ENCODE results near the gene ZNF497. TPM values are rescaled to one million over a fixed set of nuclear protein-coding genes. Genes with fewer than 3 reads are reported as not detected.

ZNF497 gene
- total and polyA plus RNA-seq, 10 of the 15 experiments (the other 5 are each of a cell fraction or from before 2014, with no cell fraction given), result 0.09 to 0.82 (median 0.28) TPM

DNA sequence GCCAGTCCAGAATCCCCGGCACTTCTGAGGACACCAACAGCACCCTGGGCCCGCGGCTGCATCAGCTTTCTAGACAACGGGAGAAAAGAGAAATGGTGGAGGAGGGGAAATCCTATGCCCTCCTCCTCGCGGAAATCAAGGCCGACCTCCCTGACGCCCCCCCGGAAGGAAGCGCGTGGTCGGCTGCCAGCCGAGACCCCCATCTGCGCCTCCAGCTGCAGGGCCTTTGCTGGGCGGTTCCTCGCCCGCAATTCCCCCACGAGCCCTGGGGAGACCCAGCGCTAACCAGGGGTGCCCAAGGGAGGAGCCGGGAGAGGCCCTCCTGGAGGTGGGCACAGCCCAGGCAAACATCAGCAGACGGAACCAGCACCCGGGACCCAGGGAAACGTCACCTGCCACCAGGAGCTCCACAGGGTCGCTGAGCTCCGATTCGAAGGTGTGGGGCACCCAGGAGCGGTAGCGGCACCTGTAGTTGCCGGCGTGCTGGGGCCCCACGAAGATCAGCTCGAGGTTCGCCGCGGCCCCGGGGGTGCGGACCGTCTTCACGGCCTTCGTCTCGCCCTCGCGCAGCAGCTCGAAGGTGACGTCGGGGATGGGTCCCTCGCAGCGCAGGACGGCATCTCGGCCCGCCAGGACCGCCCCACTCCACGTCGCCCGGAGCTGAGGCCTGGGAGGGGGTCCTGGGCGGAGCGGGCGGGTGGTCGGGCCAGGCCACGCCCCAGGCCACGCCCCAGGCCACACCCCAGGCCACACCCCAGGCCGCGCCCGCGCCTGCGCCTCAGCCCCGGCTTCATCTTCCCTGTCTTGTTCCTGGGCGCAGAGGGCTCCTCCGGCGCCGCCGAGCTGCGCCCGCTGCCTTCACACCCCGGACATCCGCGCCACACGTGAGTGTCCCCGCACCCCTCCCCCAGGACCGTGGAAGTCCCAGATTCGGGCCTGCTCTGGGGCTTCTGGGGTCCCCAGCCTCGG, 15.3 kb downstream of the ZNF497 start (continued):
- TF ChIP-seq TBL1XR1 (IDR thresholded peaks at IDR 0.05; ENCODE audit: low read depth, low read length) (no peak), NRF1 (conservative IDR thresholded peaks at IDR 0.05; ENCODE audit: low read depth, low read length) (peak; percentile 67), STAT1 (conservative IDR thresholded peaks at IDR 0.05) (no peak), TCF12 (IDR thresholded peaks at IDR 0.05; ENCODE audit: low read depth, low read length) (0 out of 2 replicates have a peak, but pooled peaks have one; percentile 4), PAX5 (IDR thresholded peaks at IDR 0.05; ENCODE audit: borderline replicate concordance, low read depth, low read length) (no peak), SUPT20H (IDR thresholded peaks at IDR 0.05; ENCODE audit: borderline replicate concordance, control insufficient read depth, low read depth, low read length) (no peak), POLR2A (IDR thresholded peaks at IDR 0.05; ENCODE audit: low read depth, low read length) (peak; percentile 76)
- TF ChIP-seq, protein P1, sequence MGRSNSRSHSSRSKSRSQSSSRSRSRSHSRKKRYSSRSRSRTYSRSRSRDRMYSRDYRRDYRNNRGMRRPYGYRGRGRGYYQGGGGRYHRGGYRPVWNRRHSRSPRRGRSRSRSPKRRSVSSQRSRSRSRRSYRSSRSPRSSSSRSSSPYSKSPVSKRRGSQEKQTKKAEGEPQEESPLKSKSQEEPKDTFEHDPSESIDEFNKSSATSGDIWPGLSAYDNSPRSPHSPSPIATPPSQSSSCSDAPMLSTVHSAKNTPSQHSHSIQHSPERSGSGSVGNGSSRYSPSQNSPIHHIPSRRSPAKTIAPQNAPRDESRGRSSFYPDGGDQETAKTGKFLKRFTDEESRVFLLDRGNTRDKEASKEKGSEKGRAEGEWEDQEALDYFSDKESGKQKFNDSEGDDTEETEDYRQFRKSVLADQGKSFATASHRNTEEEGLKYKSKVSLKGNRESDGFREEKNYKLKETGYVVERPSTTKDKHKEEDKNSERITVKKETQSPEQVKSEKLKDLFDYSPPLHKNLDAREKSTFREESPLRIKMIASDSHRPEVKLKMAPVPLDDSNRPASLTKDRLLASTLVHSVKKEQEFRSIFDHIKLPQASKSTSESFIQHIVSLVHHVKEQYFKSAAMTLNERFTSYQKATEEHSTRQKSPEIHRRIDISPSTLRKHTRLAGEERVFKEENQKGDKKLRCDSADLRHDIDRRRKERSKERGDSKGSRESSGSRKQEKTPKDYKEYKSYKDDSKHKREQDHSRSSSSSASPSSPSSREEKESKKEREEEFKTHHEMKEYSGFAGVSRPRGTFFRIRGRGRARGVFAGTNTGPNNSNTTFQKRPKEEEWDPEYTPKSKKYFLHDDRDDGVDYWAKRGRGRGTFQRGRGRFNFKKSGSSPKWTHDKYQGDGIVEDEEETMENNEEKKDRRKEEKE (IDR thresholded peaks at IDR 0.05), result no peak
- TF ChIP-seq, protein P2, sequence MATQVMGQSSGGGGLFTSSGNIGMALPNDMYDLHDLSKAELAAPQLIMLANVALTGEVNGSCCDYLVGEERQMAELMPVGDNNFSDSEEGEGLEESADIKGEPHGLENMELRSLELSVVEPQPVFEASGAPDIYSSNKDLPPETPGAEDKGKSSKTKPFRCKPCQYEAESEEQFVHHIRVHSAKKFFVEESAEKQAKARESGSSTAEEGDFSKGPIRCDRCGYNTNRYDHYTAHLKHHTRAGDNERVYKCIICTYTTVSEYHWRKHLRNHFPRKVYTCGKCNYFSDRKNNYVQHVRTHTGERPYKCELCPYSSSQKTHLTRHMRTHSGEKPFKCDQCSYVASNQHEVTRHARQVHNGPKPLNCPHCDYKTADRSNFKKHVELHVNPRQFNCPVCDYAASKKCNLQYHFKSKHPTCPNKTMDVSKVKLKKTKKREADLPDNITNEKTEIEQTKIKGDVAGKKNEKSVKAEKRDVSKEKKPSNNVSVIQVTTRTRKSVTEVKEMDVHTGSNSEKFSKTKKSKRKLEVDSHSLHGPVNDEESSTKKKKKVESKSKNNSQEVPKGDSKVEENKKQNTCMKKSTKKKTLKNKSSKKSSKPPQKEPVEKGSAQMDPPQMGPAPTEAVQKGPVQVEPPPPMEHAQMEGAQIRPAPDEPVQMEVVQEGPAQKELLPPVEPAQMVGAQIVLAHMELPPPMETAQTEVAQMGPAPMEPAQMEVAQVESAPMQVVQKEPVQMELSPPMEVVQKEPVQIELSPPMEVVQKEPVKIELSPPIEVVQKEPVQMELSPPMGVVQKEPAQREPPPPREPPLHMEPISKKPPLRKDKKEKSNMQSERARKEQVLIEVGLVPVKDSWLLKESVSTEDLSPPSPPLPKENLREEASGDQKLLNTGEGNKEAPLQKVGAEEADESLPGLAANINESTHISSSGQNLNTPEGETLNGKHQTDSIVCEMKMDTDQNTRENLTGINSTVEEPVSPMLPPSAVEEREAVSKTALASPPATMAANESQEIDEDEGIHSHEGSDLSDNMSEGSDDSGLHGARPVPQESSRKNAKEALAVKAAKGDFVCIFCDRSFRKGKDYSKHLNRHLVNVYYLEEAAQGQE (IDR thresholded peaks at IDR 0.05; ENCODE audit: low read depth, low read length), result no peak
- TF ChIP-seq, protein P3, sequence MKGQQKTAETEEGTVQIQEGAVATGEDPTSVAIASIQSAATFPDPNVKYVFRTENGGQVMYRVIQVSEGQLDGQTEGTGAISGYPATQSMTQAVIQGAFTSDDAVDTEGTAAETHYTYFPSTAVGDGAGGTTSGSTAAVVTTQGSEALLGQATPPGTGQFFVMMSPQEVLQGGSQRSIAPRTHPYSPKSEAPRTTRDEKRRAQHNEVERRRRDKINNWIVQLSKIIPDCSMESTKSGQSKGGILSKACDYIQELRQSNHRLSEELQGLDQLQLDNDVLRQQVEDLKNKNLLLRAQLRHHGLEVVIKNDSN (IDR thresholded peaks at IDR 0.05; ENCODE audit: borderline replicate concordance, extremely low read length, insufficient read depth, low read depth, low read length), result no peak
- TF ChIP-seq, protein P4, sequence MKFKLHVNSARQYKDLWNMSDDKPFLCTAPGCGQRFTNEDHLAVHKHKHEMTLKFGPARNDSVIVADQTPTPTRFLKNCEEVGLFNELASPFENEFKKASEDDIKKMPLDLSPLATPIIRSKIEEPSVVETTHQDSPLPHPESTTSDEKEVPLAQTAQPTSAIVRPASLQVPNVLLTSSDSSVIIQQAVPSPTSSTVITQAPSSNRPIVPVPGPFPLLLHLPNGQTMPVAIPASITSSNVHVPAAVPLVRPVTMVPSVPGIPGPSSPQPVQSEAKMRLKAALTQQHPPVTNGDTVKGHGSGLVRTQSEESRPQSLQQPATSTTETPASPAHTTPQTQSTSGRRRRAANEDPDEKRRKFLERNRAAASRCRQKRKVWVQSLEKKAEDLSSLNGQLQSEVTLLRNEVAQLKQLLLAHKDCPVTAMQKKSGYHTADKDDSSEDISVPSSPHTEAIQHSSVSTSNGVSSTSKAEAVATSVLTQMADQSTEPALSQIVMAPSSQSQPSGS (IDR thresholded peaks at IDR 0.05; ENCODE audit: low read length), result no peak
- TF ChIP-seq, protein P5, sequence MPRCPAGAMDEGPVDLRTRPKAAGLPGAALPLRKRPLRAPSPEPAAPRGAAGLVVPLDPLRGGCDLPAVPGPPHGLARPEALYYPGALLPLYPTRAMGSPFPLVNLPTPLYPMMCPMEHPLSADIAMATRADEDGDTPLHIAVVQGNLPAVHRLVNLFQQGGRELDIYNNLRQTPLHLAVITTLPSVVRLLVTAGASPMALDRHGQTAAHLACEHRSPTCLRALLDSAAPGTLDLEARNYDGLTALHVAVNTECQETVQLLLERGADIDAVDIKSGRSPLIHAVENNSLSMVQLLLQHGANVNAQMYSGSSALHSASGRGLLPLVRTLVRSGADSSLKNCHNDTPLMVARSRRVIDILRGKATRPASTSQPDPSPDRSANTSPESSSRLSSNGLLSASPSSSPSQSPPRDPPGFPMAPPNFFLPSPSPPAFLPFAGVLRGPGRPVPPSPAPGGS (IDR thresholded peaks at IDR 0.05; ENCODE audit: borderline replicate concordance, insufficient read depth, low read depth, low read length, poor library complexity, severe bottlenecking), result no peak

Data from GM12878 (cell line).